BJ (cell line): Measurements from ENCODE around the gene SOX6. TPM values are rescaled to one million over a fixed set of nuclear protein-coding genes. Genes with fewer than 3 reads are reported as not detected.

Experiments used
- CTCF ChIA-PET: fragments of 350-600 bp; formaldehyde crosslinking; extraction: SDS; loops from one replicate; lab custom pipeline; 2021; ENCODE audit warnings: antibody characterized with exemption, inconsistent platforms; lab: Yijun Ruan, JAX
- POLR2A ChIA-PET: fragments of 300-600 bp; sonication (Branson Sonifier 250); formaldehyde crosslinking; extraction: SDS; loops from one replicate; lab custom pipeline; 2021; ENCODE audit warnings: antibody characterized with exemption; lab: Charles Lee
- DNase-seq: peaks from one replicate; pipeline ENCODE4 v3.0.0-alpha.2; 2011; ENCODE audit warnings: low read depth
- H3K27me3 ChIP-seq: 2 replicates; pipeline ENCODE4 v1.6.0; 2011; ENCODE audit warnings: low read length; ENCODE audit not compliant: control insufficient read depth, insufficient read depth
- H3K36me3 ChIP-seq: 2 replicates; pipeline ENCODE4 v1.5.1; 2011; ENCODE audit warnings: low read length; ENCODE audit not compliant: control insufficient read depth, insufficient read depth
- H3K4me3 ChIP-seq: 2 replicates; pipeline ENCODE4 v1.5.1; 2011; ENCODE audit warnings: low read depth, mild to moderate bottlenecking, control low read depth, low read length
- CTCF ChIP-seq: IDR thresholded peaks from 2 replicates; pipeline ENCODE4 v1.5.1; 2011; ENCODE audit warnings: low read depth, mild to moderate bottlenecking, control low read depth, inconsistent platforms, low read length, moderate library complexity; ENCODE audit not compliant: insufficient read depth
- polyA plus RNA-seq: library from polyadenylated mRNA; depleted of rRNA; stranded (reverse); fragments of >200 nt; gene quantifications from 2 replicates; pipeline ENCODE4 v1.2.3, GENCODE V29; 2011

Gene SOX6
- polyA plus RNA-seq, 1 experiment, result 1.9 TPM

GRCh38 chr11:16310943-16311342, 45.4 kb downstream of the SOX6 start:
- ChIA-PET POLR2A (no interaction called here), CTCF (interaction anchor here (1.0 kb wide), 1 partner anchor 303 kb away, joined by 3 read pairs; no protein-coding TSS in a partner anchor)
- DNase-seq, result no peak

GRCh38 chr11:16309226-16309625, 47.1 kb downstream of the SOX6 start:
- Histone ChIP-seq H3K27me3 (no peaks in the 10 kb centered on the region), H3K4me3 (no peak overlapping the region), H3K36me3 (no peaks in the 10 kb centered on the region)
- no peak for DNase-seq
- ChIA-PET POLR2A (no interaction called here), CTCF (no interaction called here)
- TF ChIP-seq CTCF, result no peak

More at GRCh38 chr11:16310943-16311342, 45.4 kb downstream of the SOX6 start:
- H3K4me3 ChIP-seq, result no peak overlapping the region
- no peaks in the 10 kb centered on the region for H3K36me3 ChIP-seq
- H3K27me3 ChIP-seq, result no peaks in the 10 kb centered on the region
- TF ChIP-seq CTCF, result no peak

- no peaks in the 10 kb centered on the region for H3K27me3 ChIP-seq
- POLR2A ChIA-PET, result no interaction called here
- CTCF ChIA-PET, result no interaction called here
- H3K4me3 ChIP-seq, result no peak overlapping the region
- H3K36me3 ChIP-seq, result no peaks in the 10 kb centered on the region
- TF ChIP-seq CTCF, result no peak
- no peak for DNase-seq
Observed at GRCh38 chr11:16301462-16301861, 54.9 kb downstream of the SOX6 start.

GRCh38 chr11:16299884-16300782, 56.2 kb downstream of the SOX6 start:
- ChIA-PET CTCF (interaction anchor here (1.2 kb wide), 1 partner anchor 19 kb away, joined by 3 read pairs; no protein-coding TSS in a partner anchor), POLR2A (interaction anchor here (0.5 kb wide), 1 partner anchor 1931 kb away, joined by 8 read pairs; no protein-coding TSS in a partner anchor)
- no peak for TF ChIP-seq CTCF
- H3K27me3 ChIP-seq, result no peaks in the 10 kb centered on the region
- DNase-seq, result no peak
- H3K4me3 ChIP-seq, result no peak overlapping the region
- no peaks in the 10 kb centered on the region for H3K36me3 ChIP-seq

GRCh38 chr11:16299390-16299789, 57.0 kb downstream of the SOX6 start:
- H3K36me3 ChIP-seq, result no peaks in the 10 kb centered on the region
- H3K27me3 ChIP-seq, result no peaks in the 10 kb centered on the region
- no peak overlapping the region for H3K4me3 ChIP-seq
- TF ChIP-seq CTCF, result no peak
- POLR2A ChIA-PET, result no interaction called here
- DNase-seq, result no peak
- CTCF ChIA-PET, result interaction anchor here (1.2 kb wide), 1 partner anchor 20 kb away, joined by 3 read pairs; no protein-coding TSS in a partner anchor
